Retinal pigment epithelial cell (primary cell): ENCODE data around the gene CCDC180.

Experiments used
- DNase-seq: peaks from one replicate; pipeline ENCODE4 v3.0.0-alpha.2; 2010; ENCODE audit warnings: low read depth
- H3K4me3 ChIP-seq: 2 replicates; pipeline ENCODE4 v1.5.1; 2011; ENCODE audit warnings: mild to moderate bottlenecking, low read length, control low read depth, moderate library complexity
- TF ChIP-seq, protein P1 (sequence below): conservative IDR thresholded peaks from 2 replicates; pipeline ENCODE4 v1.5.1; 2011; ENCODE audit warnings: low read depth, low read length, control low read depth, inconsistent platforms

CCDC180 gene

DNA sequence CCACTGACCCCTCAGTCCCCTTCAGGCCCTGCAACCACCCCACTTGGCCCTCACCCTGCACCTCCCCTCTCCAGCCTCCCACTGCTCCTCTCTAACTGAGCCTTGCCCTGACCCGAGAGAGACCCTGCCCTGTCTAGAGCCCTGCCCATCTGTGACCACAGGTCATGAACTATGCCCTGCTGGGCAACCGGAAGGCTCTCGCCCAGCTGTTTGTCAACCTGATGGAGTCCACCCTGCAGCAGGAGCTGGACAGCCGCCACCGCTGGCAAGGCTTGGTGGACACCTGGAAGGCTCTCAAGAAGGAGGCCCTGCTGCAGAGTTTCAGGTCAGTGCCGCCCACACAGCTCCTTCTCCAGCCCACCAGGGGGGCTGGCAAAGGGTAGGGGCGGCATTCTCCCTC lies 9.4 kb downstream of the CCDC180 start:
- TF ChIP-seq, protein P1, sequence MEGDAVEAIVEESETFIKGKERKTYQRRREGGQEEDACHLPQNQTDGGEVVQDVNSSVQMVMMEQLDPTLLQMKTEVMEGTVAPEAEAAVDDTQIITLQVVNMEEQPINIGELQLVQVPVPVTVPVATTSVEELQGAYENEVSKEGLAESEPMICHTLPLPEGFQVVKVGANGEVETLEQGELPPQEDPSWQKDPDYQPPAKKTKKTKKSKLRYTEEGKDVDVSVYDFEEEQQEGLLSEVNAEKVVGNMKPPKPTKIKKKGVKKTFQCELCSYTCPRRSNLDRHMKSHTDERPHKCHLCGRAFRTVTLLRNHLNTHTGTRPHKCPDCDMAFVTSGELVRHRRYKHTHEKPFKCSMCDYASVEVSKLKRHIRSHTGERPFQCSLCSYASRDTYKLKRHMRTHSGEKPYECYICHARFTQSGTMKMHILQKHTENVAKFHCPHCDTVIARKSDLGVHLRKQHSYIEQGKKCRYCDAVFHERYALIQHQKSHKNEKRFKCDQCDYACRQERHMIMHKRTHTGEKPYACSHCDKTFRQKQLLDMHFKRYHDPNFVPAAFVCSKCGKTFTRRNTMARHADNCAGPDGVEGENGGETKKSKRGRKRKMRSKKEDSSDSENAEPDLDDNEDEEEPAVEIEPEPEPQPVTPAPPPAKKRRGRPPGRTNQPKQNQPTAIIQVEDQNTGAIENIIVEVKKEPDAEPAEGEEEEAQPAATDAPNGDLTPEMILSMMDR: no peak
- no peak overlapping the region for H3K4me3 ChIP-seq
- no peak for DNase-seq

DNA sequence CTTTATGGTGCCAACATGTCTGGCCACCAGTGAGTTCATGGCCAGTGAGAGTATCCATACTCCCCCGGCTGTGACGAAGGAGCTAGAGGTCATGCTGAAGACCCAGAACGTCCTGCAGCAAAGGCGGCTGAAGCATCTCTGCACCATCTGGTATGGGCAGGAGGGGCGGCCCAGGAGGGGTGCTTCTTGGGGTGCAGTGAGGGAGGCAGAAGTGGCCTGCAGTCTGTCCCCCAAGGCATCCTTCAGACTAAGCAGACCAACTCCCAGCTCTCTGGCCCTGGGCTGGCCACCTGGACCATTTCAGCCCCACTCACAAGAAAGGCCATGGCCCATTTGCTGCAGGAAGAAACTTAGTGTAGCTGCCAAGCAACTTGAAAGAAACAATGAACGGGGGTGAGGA lies 11.0 kb downstream of the CCDC180 start:
- no peak for DNase-seq
- no peak overlapping the region for H3K4me3 ChIP-seq
- TF ChIP-seq, protein P1: no peak

DNA sequence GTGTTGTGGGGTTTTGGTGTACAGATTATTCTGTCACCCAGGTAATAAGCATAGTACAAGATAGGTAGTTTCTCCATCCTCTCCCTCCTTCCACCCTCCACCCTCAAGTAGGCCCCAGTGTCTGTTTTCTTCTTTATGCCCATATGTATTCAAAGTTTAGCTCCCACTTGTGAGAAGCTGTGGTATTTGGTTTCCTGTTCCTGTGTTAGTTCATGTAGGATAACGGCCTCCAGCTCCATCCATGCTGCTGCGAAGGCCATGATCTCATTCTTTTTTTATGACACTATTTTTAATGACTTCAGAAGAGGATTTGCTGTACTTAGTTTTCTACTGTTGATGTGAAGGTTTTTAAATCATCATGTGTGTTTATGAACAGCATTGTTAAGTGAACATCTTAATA lies 11.9 kb downstream of the CCDC180 start:
- no peak overlapping the region for H3K4me3 ChIP-seq
- TF ChIP-seq, protein P1: no peak
- no peak for DNase-seq

DNA sequence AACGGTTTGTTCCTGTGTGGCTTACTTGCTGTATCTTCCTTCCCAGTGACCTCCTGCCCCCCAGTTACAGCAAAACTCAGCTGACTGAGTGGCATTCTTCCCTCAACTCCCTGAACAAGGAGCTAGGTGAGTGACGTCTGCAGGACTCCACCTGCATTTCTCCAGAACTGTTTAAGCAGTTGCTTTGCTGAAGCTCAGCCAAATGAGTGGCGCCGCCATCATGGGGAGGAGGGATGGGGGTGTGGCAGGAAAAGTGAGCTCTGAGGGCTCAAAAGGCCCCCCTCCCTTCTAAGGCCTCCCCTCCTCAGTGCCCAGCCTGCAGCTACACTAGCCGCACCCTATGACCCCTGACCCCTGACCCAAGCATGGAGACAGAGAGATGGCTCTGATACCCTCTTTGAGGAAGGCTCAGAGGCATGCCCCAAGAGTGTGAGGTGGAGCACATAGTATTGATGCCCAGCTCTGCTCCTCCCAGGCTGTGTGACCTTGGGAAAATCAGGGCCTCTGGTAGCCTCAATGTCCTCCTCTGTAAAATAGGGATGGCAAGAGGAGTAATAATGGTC lies 12.7 kb downstream of the CCDC180 start:
- H3K4me3 ChIP-seq: no peak overlapping the region
- DNase-seq: no peak
- TF ChIP-seq, protein P1: no peak

DNA sequence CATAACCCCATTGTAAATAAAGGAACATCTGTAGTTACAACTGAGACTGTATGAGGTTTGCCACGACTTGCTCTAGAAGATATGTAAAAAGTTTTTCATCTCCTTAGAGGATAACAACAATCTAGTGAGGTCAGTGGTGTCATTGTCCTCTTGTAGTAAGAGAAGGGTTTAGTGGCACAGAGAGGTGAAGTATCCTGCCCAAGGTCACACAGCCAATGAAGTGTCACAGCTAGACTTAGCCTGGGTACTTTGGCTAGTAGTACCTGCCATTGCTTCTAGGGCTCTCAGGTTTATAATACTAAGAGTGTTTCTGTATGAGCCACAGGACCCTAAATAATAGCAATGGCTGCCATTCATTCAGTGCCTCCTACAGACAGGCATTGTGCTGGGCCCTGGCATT lies 13.8 kb downstream of the CCDC180 start:
- TF ChIP-seq, protein P1: no peak
- no peak overlapping the region for H3K4me3 ChIP-seq
- DNase-seq: no peak

DNA sequence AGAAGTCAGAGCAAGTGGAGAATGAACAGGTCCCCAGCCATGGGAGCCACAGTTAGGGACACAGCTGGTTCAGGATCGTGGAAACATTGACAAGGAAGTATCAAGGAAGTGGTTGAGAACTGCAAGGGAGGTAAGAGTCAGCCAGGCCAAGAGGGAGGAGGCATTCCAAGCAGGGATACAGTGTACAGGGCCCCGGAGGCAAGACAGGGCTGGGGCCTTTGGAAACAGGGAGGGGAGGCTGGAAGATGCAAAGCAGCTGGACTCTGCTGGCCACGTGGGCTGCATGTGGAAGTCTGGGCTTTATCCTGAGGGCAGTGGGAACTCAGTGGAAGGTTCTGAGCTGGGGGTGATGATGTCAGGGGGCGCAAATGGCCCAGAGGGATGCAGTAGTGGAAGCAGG lies 14.2 kb downstream of the CCDC180 start:
- H3K4me3 ChIP-seq: no peak overlapping the region
- TF ChIP-seq, protein P1: no peak
- DNase-seq: no peak

DNA sequence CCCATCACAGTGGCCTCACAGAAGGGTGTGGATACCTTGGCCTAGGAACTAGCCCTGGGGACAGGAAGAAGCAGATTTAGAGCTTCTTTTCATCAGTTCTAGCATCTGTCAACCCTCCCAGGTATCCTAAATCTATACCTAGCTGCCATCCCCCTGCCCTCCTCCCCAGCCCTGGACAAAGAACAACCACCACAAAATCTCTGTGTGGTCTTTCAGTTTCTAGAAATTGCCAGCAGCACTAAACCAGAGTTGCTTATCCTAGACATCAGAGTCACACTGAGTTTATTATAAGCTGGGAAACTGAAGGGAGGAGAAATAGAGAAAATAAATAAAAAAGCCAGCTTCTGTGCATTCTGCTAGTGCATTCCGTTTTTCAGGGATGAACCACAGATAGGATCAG lies 14.6 kb downstream of the CCDC180 start:
- no peak for DNase-seq
- TF ChIP-seq, protein P1: no peak
- H3K4me3 ChIP-seq: no peak overlapping the region
